SK-N-SH (cell line): ENCODE data around the gene SH3BP5L. TPM values are rescaled to one million over a fixed set of nuclear protein-coding genes. Genes with fewer than 3 reads are reported as not detected.
A peak's percentile ranks its signal among the peaks of the same experiment; 100 is the strongest.

Source experiments
- CTCF ChIA-PET: fragments of 300-600, 350-600 bp; formaldehyde crosslinking; extraction: SDS; loops from one replicate; lab custom pipeline; 2021; lab: Yijun Ruan, JAX
- POLR2A ChIA-PET: fragments of 350-600 bp; sonication (Branson Sonifier 250); formaldehyde crosslinking; extraction: SDS; loops from one replicate; lab custom pipeline; 2020; ENCODE audit warnings: antibody characterized with exemption, inconsistent platforms; lab: Yijun Ruan, JAX
- DNase-seq: peaks from one replicate; pipeline ENCODE4 v3.0.0; 2012
- H2AFZ ChIP-seq: fragments of 200-600 bp; sonication (generic); 2 replicates; pipeline ENCODE4 v1.8.1; 2016; ENCODE audit warnings: antibody characterized with exemption, mild to moderate bottlenecking, low read depth
- H3F3A ChIP-seq: fragments of 200-600 bp; sonication (generic); replicated peaks from 2 replicates; pipeline ENCODE3; 2016; ENCODE audit warnings: antibody characterized with exemption, mild to moderate bottlenecking; ENCODE audit not compliant: insufficient read depth
- H3K27ac ChIP-seq, 2 experiments: fragments of 200-500 bp in 1 of 2; fragments of 200-600 bp in 1 of 2; sonication (Bioruptor generic) in 1 of 2; sonication (generic), shearing (Covaris generic) in 1 of 2; 2 replicates each; pipeline versions ENCODE4 v1.5.1 to v1.6.1; 2014 to 2016; ENCODE audit warnings: low read depth in 2 of 2, inconsistent platforms in 1 of 2, low read length in 1 of 2, mild to moderate bottlenecking in 1 of 2, mixed read lengths in 1 of 2
- H3K27me3 ChIP-seq: fragments of 200-600 bp; sonication (generic), shearing (Covaris generic); 2 replicates; pipeline ENCODE4 v1.6.1; 2016; ENCODE audit warnings: mixed run types; ENCODE audit not compliant: insufficient read depth
- H3K36me3 ChIP-seq, 2 experiments: fragments of 200-500 bp in 1 of 2; fragments of 200-600 bp in 1 of 2; sonication (Bioruptor generic) in 1 of 2; sonication (generic) in 1 of 2; replicated peaks in 1 of 2; 2 replicates each; pipeline versions ENCODE3 to v1.5.1; 2014 to 2016; ENCODE audit warnings: low read length in 1 of 2, mild to moderate bottlenecking in 1 of 2; ENCODE audit not compliant: insufficient read depth in 2 of 2, control insufficient read depth in 1 of 2
- H3K4me1 ChIP-seq, 2 experiments: fragments of 200-500 bp in 1 of 2; fragments of 200-600 bp in 1 of 2; sonication (Bioruptor generic) in 1 of 2; sonication (generic), shearing (Covaris generic) in 1 of 2; 2 replicates each; pipeline versions ENCODE4 v1.5.1 to v1.6.1; 2014 to 2016; ENCODE audit warnings: low read depth in 1 of 2, low read length in 1 of 2, mixed run types in 1 of 2; ENCODE audit not compliant: insufficient read depth in 2 of 2, control insufficient read depth in 1 of 2
- H3K4me2 ChIP-seq: fragments of 200-600 bp; sonication (generic), shearing (Covaris generic); 2 replicates; pipeline ENCODE4 v1.6.1; 2017; ENCODE audit warnings: mixed run types
- H3K4me3 ChIP-seq, 2 experiments: fragments of 200-500 bp in 1 of 2; fragments of 200-600 bp in 1 of 2; sonication (Bioruptor generic) in 1 of 2; sonication (generic), shearing (Covaris generic) in 1 of 2; 2 replicates each; pipeline versions ENCODE4 v1.5.1 to v1.8.1; 2014 to 2016; ENCODE audit warnings: low read depth in 2 of 2, inconsistent platforms in 1 of 2, low read length in 1 of 2, mild to moderate bottlenecking in 1 of 2, mixed read lengths in 1 of 2, moderate library complexity in 1 of 2
- H3K79me2 ChIP-seq: fragments of 200-600 bp; sonication (generic); 2 replicates; pipeline ENCODE4 v1.8.1; 2017; ENCODE audit warnings: mild to moderate bottlenecking; ENCODE audit not compliant: insufficient read depth
- H3K9ac ChIP-seq: fragments of 200-600 bp; sonication (generic); 2 replicates; pipeline ENCODE4 v1.6.1; 2017; ENCODE audit warnings: mixed run types
- H3K9me2 ChIP-seq: fragments of 200-600 bp; sonication (generic); 2 replicates; pipeline ENCODE4 v1.6.1; 2017; ENCODE audit warnings: mixed run types
- H3K9me3 ChIP-seq: fragments of 200-600 bp; sonication (generic); 2 replicates; pipeline ENCODE4 v1.6.1; 2017; ENCODE audit warnings: mixed run types, mild to moderate bottlenecking, moderate library complexity
- H4K20me1 ChIP-seq: fragments of 200-600 bp; sonication (generic); 2 replicates; pipeline ENCODE4 v1.6.1; 2017; ENCODE audit warnings: mild to moderate bottlenecking, mixed run types; ENCODE audit not compliant: insufficient read depth
- CHD2 ChIP-seq: fragments of 150-350 bp; IDR thresholded peaks from 2 replicates; pipeline ENCODE4 v1.6.1; 2018; ENCODE audit warnings: low read length; ENCODE audit not compliant: partially characterized antibody
- CTCF ChIP-seq: fragments of 200-600 bp; sonication (generic); IDR thresholded peaks from 2 replicates; pipeline ENCODE4 v1.6.1; 2017; ENCODE audit warnings: antibody characterized with exemption, mild to moderate bottlenecking, moderate library complexity
- EP300 ChIP-seq, 2 experiments: IDR thresholded peaks; 2 replicates each; pipeline versions ENCODE4 v1.4.0 to v1.6.1; 2012; ENCODE audit warnings: borderline replicate concordance in 1 of 2, low read depth in 1 of 2, low read length in 1 of 2
- FOXM1 ChIP-seq: IDR thresholded peaks from 2 replicates; pipeline ENCODE4 v1.4.0; 2012; ENCODE audit warnings: low read depth, mild to moderate bottlenecking
- GABPA ChIP-seq: IDR thresholded peaks from 2 replicates; pipeline ENCODE4 v1.4.0; 2012; ENCODE audit warnings: low read depth, mild to moderate bottlenecking
- GATA2 ChIP-seq: sonication (generic); formaldehyde crosslinking; IDR thresholded peaks from 2 replicates; pipeline ENCODE4 v1.5.0; 2020; ENCODE audit warnings: mild to moderate bottlenecking, missing genetic modification reagents
- IRF3 ChIP-seq: fragments of 150-350 bp; IDR thresholded peaks from 2 replicates; pipeline ENCODE4 v1.6.1; 2016; ENCODE audit warnings: mild to moderate bottlenecking, low read depth, low read length
- MAX ChIP-seq: IDR thresholded peaks from 2 replicates; pipeline ENCODE4 v1.4.0; 2012; ENCODE audit warnings: low read depth
- NFIC ChIP-seq: IDR thresholded peaks from 2 replicates; pipeline ENCODE4 v1.4.0; 2012; ENCODE audit warnings: borderline replicate concordance
- PBX3 ChIP-seq: IDR thresholded peaks from 2 replicates; pipeline ENCODE4; 2012
- RCOR1 ChIP-seq: fragments of 150-350 bp; IDR thresholded peaks from 2 replicates; pipeline ENCODE4 v1.6.1; 2017; ENCODE audit warnings: antibody characterized with exemption, low read length
- RXRA ChIP-seq: IDR thresholded peaks from 2 replicates; pipeline ENCODE4 v1.4.0; 2012; ENCODE audit warnings: low read depth, mild to moderate bottlenecking, borderline replicate concordance
- SIN3A ChIP-seq: IDR thresholded peaks from 2 replicates; pipeline ENCODE4 v1.6.1; 2012; ENCODE audit warnings: low read depth, mild to moderate bottlenecking, low read length, moderate library complexity, borderline replicate concordance
- SMC3 ChIP-seq: IDR thresholded peaks from 2 replicates; pipeline ENCODE4 v1.6.1; 2012; ENCODE audit warnings: low read depth, low read length, improper control_type of control experiment
- TEAD4 ChIP-seq: IDR thresholded peaks from 2 replicates; pipeline ENCODE4 v1.4.0; 2012; ENCODE audit warnings: mild to moderate bottlenecking, borderline replicate concordance; ENCODE audit not compliant: insufficient read depth
- USF2 ChIP-seq: fragments of 150-350 bp; IDR thresholded peaks from 2 replicates; pipeline ENCODE4 v1.6.1; 2017; ENCODE audit warnings: antibody characterized with exemption, low read length, low read depth, borderline replicate concordance
- ZBTB33 ChIP-seq: IDR thresholded peaks from 2 replicates; pipeline ENCODE4 v1.4.0; 2012; ENCODE audit warnings: low read depth, borderline replicate concordance
- WGBS: methylation state at CpG from one replicate; pipeline ENCODE4 v1.1.6; 2017; ENCODE audit warnings: low lambda C conversion rate; 5-methylcytosine and 5-hydroxymethylcytosine counted together
- polyA plus RNA-seq, 3 experiments: library from polyadenylated mRNA; depleted of rRNA; stranded (reverse); fragments of >200 nt; gene quantifications; 2 replicates each; pipeline ENCODE4 v1.2.3, GENCODE V29; 2012

SH3BP5L gene
- polyA plus RNA-seq, 1 of the 3 experiments (the other 2 are of a cell fraction), result 32.1 TPM

- H3K79me2 ChIP-seq, result peaks cover 49% of the 10 kb centered on the region
- H3K9ac ChIP-seq, result peak overlapping the region; percentile 82
- H3K4me3 ChIP-seq, result peak overlapping the region; percentile 72
- H3F3A ChIP-seq, result peaks cover 41% of the 10 kb centered on the region
- CTCF ChIA-PET, result interaction anchor here (0.8 to 1.4 kb wide), 4 partner anchors 13 to 205 kb away, joined by 3 to 5 read pairs (median 4); partner anchors contain the start of gene ZNF672
- no peaks in the 10 kb centered on the region for H3K9me2 ChIP-seq
- H4K20me1 ChIP-seq, result peaks cover 6% of the 10 kb centered on the region; the same call in 1 of the 2 replicates
- TF ChIP-seq FOXM1, result no peak
- TF ChIP-seq GABPA, result no peak
- TF ChIP-seq CHD2, result no peak
- no peak for TF ChIP-seq NFIC
- no peak for TF ChIP-seq USF2
- no peak for TF ChIP-seq SIN3A
- no peak for TF ChIP-seq GATA2 (CRISPR knock-in tag)
- no peak for TF ChIP-seq TEAD4
- no peak for TF ChIP-seq RXRA
- no peak for TF ChIP-seq SMC3
- no peak for TF ChIP-seq PBX3
- TF ChIP-seq, all 33 proteins: peak for 0
- POLR2A ChIA-PET, result interaction anchor here (3.5 kb wide), 1 partner anchor 13 kb away, joined by 20 read pairs; the partner anchor contains the start of gene ZNF672
- no peaks in the 10 kb centered on the region for H3K27me3 ChIP-seq
- peak overlapping the region in 1 of 2 experiments; percentile 92; a peak in 2 of 4 replicates for H3K27ac ChIP-seq
- DNase-seq, result no peak
- no peak overlapping the region for H2AFZ ChIP-seq
- peaks cover 37 to 48% of the 10 kb centered on the region in 2 experiments for H3K4me1 ChIP-seq
- WGBS, result 85% methylated on average over 3 of the region's 3 CpGs
- peaks cover 14 to 21% of the 10 kb centered on the region in 2 experiments for H3K36me3 ChIP-seq
- peak overlapping the region; percentile 81 for H3K4me2 ChIP-seq
- H3K9me3 ChIP-seq, result no peaks in the 10 kb centered on the region
Observed at GRCh38 chr1:248824701-248825100, 1.0 kb downstream of the SH3BP5L start.

GRCh38 chr1:248824301-248824700 lies 1.4 kb downstream of the SH3BP5L start:
- Histone ChIP-seq H3K4me3 (peak overlapping the region; percentile 72), H3K36me3 (peaks cover 14 to 21% of the 10 kb centered on the region in 2 experiments), H3K4me1 (peaks cover 37 to 48% of the 10 kb centered on the region in 2 experiments), H3F3A (peaks cover 41% of the 10 kb centered on the region), H2AFZ (no peak overlapping the region), H3K4me2 (peak overlapping the region; percentile 81), H3K9ac (peak overlapping the region; percentile 82; the same call in 1 of the 2 replicates), H3K9me2 (no peaks in the 10 kb centered on the region), H3K79me2 (peaks cover 53% of the 10 kb centered on the region), H3K9me3 (no peaks in the 10 kb centered on the region), H3K27me3 (no peaks in the 10 kb centered on the region), H4K20me1 (peaks cover 6% of the 10 kb centered on the region; the same call in 1 of the 2 replicates), H3K27ac (peak overlapping the region in 1 of 2 experiments; percentile 92; a peak in 2 of 4 replicates)
- ChIA-PET POLR2A (interaction anchor here (3.5 kb wide), 1 partner anchor 14 kb away, joined by 20 read pairs; the partner anchor contains the start of gene ZNF672), CTCF (interaction anchor here (1.2 to 5.0 kb wide), 2 partner anchors 17 kb away, joined by 5 to 24 read pairs; no protein-coding TSS in a partner anchor)
- DNase-seq, result no peak
- 100% methylated on average over 1 of the region's 1 CpG for WGBS
- TF ChIP-seq EP300 (IDR thresholded peaks at IDR 0.05; ENCODE audit: borderline replicate concordance in 1 of 2, low read depth in 1 of 2, low read length in 1 of 2), result no peak
- TF ChIP-seq MAX, result no peak
- TF ChIP-seq IRF3, result no peak
- no peak for TF ChIP-seq CTCF
- TF ChIP-seq RCOR1, result no peak
- TF ChIP-seq ZBTB33, result no peak
